ENCODE data around the gene RNF135. TPM values are rescaled to one million over a fixed set of nuclear protein-coding genes. Genes with fewer than 3 reads are reported as not detected.
"Not testable (repeated sequence)": the region's sequence is repeated elsewhere in the genome, so short reads cannot be mapped to it uniquely, and the experiment has no call there.

The RNF135 gene
- total RNA-seq, 2 donors from 2014 or later: 19.2 to 27.0 TPM

DNA sequence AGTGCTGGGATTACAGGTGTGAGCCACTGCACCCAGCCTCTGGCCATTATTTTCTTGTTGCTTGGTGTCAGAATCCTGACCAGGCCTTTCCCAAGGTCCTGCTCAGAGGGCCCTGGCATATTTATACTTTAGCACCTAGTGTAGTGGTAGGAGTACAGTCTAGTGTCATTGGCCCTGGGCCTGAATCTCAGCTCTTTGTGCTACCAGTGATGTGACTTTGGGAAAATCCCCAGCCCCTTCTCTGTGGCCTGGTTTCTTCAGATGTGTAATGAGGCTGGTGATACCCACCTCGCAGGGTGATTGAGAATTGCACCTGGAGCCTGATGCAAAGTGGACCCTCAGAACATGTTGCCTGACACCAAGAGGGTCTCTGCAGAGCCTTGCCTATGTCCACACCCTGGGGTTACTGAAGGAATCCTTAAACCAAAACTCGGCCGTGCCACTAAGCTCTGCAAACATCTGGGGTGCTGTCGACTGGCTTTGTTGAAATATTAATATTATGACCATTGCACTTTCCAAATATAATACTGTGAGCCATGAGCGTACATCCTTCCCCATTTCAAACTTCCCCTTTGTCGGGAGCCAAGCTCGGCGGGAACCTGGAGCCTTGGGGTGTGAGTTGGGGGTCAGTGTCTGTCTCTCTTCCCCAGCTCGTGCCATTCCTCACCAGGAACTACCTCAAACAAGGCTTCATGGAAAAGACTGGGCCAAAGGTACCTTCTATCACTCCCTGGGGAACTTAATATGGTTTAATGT is 18.0 kb upstream of the RNF135 start:
- intact Hi-C loops (cut with DNase I, micrococcal nuclease): no loop called here
- ATAC-seq (no peak), DNase-seq (no peak)

GRCh38 chr17:30954046-30954830 is 16.6 kb upstream of the RNF135 start:
- ATAC-seq (no peak), DNase-seq (no peak)
- intact Hi-C loops (cut with DNase I, micrococcal nuclease): no loop called here

- intact Hi-C loops (cut with DNase I, micrococcal nuclease): no loop called here
- DNase-seq (no peak), ATAC-seq (no peak)
Observed at GRCh38 chr17:30956764-30957374, 14.0 kb upstream of the RNF135 start.

GRCh38 chr17:30957741-30958140 is 13.1 kb upstream of the RNF135 start:
- intact Hi-C loops (cut with DNase I, micrococcal nuclease): no loop called here
- DNase-seq (no peak), ATAC-seq (no peak)

DNA sequence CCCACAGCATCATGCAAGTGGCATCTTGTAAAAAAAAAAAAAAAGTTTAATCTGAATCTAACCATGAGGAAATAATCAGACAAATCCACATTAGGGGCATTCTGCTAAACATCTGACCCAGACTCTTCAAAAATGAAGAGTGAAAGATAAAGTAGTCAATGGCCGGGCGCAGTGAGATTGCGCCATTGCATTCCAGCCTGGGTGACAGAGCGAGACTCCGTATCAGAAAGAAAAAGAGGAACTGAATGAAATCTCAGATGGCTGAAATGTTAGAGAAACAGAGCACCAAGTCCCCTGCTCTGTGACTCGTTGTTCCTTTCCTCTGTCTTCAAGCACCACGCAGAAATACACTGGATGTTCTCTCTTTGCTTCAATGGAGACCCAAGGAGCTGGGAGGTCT is 12.7 kb upstream of the RNF135 start:
- no peak for DNase-seq
- no peak for ATAC-seq
- intact Hi-C loops (cut with DNase I, micrococcal nuclease): no loop called here

DNA sequence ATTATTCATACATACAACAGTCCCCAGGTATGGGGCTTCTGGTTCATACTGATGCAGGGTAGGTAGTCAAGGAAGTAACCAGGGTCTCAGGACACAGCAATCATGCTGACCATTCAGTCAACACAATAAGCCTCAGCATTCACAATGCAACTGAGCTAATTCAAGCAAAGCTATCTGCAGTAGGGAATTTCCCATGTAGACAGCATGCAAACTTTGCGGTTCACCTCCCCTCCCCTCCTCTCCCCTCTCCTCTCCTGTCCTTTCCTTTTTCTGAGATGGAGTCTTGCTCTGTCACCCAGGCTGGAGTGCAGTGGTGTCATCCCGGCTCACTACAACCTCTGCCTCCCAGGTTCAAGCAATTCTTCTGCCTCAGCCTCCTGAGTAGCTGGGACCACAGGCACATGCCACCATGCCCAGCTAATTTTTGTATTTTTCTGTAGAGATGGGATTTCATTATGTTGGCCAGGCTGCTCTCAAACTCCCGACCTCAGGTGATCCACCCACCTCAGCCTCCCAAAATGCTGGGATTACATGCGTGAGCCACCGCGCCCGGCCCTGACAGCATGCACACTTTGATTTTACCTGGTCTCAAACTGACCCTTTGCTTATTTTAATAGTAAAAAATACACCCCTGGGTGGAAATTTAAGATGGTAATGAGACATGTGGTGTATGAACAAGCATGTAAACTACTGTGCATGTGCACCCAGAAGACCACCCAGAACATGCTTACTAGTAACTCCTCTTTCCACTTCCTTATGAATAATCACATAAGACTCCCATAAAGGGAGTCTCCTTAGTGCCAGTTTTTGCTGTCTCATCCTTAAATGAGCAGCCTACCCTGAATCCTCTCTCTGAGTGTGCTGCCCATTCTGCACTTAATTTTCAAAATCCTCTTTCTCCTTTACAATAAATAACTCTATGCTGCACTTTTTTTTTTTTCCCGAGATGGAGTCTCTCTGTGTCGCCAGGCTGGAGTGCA is 9.3 kb upstream of the RNF135 start:
- ATAC-seq (peak; percentile 23), DNase-seq (no peak)
- intact Hi-C loops (cut with DNase I, micrococcal nuclease): no loop called here

GRCh38 chr17:30964312-30964711 is 6.5 kb upstream of the RNF135 start:
- ATAC-seq; intact Hi-C loops (cut with DNase I, micrococcal nuclease); DNase-seq: not testable (repeated sequence)

DNA sequence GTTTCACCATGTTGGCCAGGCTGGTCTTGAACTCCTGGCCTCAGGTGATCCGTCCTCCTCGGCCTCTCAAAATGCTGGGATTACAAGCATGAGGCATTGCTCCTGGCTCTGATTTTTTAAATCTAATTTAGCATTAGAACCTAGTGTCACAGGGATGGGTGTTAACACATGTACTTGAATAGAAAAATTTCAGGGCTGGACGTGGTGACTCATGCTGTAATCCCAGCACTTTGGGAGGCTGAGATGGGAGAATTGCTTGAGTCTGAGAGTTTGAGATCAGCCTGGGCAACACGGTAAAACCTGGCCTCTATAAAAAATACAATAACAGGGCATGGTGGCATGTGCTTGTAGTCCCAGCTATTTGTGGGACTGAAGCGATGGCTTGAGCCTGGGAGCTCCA is 6.0 kb upstream of the RNF135 start:
- ATAC-seq (no peak), DNase-seq (no peak)
- intact Hi-C loops (cut with DNase I, micrococcal nuclease): no loop called here

- no peak for DNase-seq
- intact Hi-C loops (cut with DNase I, micrococcal nuclease): no loop called here
- ATAC-seq: no peak
Observed at GRCh38 chr17:30965686-30966085, 5.2 kb upstream of the RNF135 start.

DNA sequence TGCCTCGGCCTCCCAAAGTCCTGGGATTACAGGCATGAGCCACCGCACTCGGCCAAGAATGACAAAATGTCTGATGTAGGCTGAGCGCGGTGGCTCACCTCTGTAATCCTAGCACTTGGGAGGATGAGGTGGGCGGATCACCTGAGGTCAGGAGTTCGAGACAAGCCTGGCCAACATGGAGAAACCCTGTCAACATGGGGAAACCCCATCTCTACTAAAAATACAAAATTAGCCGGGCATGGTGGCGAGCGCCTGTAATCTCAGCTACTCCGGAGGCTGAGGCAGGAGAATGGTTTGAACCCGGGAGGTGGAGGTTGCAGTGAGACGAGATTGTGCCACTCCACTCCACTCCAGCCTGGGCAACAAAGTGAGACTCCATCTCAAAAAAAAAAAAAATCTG is 2.9 kb upstream of the RNF135 start:
- intact Hi-C loops (cut with DNase I, micrococcal nuclease); DNase-seq: not testable (repeated sequence)

GRCh38 chr17:30969989-30970830 is 629 bp upstream of the RNF135 start:
- intact Hi-C loops (cut with DNase I, micrococcal nuclease): no loop called here
- DNase-seq: peak in 1 of 2 donors; percentile 51
- ATAC-seq: peak; percentile 31

More for the DNA sequence above, 2.9 kb upstream of the RNF135 start:
- ATAC-seq: not testable (repeated sequence)

DNA sequence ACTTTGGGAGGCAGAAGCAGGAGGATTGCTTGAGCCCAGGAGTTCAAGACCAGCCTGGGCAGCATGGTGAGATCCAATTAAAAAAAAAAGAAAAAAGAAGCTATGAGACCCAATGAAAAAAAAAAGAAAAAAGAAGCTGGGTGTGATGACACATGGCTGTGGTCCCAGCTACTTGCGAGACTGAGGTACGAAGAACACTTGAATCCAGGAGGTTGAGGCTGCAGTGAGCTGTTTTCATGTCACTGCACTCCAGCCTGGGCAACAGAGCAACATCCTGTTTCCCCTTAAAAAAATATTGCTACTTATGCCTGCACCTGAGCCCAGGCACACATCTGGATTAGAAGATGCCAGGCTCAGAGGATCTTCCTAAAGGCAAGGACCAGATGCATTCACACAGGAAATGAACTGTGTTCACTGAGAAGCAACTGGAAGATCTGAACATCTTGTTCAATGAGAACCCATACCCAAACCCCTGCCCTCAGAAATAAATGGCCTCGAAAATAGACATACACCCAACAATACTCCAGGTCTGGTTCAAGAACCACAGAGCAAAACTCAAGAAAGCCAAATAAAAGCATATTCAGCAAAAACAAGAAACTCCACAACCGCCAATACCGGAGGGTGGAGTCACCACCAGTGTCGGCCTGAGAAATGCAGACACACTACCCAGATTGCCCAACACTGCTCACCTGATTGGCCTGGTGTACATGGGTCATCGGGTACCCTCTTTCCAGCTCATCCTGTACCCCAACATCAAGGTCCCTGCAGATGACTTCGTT is 4.4 kb downstream of the RNF135 start:
- DNase-seq (no peak), ATAC-seq (no peak)
- intact Hi-C loops (cut with DNase I, micrococcal nuclease): no loop called here

- intact Hi-C loops (cut with DNase I, micrococcal nuclease); DNase-seq; ATAC-seq: not testable (repeated sequence)
Observed at GRCh38 chr17:30979919-30980318, 9.1 kb downstream of the RNF135 start.

DNA sequence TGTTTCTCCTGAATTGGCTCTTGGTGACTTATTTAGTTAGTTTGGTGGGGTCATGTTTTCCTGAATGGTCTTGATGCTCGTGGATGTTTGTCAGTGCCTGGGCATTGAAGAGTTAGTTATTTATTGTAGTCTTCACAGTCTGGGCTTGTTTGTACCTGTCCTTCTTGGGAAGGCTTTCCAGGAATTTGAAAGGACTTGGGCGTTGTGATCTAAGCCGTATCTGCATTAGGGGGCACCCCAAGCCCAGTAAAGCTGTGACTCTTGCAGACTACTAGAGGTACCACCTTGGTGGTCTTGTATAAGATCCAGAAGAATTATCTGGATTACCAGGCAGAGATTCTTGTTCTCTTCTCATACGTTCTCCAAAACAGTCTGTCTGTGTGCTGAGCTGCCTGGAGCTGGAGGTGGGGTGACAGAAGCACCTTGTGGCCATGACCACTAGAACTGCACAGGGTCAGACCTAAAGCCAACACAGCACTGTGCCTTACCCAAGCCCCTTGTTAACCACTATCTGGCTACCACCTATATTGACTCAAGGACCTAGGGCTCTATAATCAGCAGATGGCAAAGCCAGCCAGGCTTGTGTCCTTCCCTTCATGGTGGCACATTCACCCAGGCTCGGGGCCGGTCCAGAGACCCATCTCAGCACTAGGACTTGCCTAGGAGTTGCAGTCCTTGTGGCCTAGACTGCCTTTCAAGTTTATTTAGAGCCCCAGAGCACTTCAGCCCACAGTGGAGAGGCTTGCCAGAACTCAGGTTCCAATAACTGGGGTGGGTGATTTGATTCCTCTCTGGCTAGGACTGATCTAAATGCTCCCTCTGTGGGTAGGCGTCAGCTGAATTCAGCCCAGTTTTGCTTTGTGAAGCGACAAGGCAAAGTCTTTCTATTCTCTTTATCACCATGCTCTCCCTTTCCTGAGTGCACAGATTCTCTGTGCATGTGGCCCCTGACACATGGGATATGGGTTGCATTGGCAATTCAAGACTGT is 11.0 kb downstream of the RNF135 start:
- no peak for ATAC-seq
- DNase-seq: no peak

GRCh38 chr17:30982855-30983254 is 12.0 kb downstream of the RNF135 start:
- DNase-seq (no peak), ATAC-seq (no peak)
- intact Hi-C loops (cut with DNase I, micrococcal nuclease): no loop called here

More for the DNA sequence above, 11.0 kb downstream of the RNF135 start:
- intact Hi-C loops (cut with DNase I, micrococcal nuclease): no loop called here

GRCh38 chr17:30990458-30990857 is 19.6 kb downstream of the RNF135 start:
- intact Hi-C loops (cut with DNase I, micrococcal nuclease): no loop called here
- ATAC-seq (no peak), DNase-seq (no peak)
